NCI-H524 (cell line): ENCODE measurements around the gene PRCC.
A peak's percentile ranks its signal among the peaks of the same experiment; 100 is the strongest.

Experiments used
- DNase-seq, 2 experiments: peaks; one replicate each; lab custom pipeline; 2025; lab: John Stamatoyannopoulos, UW

The PRCC gene

DNA sequence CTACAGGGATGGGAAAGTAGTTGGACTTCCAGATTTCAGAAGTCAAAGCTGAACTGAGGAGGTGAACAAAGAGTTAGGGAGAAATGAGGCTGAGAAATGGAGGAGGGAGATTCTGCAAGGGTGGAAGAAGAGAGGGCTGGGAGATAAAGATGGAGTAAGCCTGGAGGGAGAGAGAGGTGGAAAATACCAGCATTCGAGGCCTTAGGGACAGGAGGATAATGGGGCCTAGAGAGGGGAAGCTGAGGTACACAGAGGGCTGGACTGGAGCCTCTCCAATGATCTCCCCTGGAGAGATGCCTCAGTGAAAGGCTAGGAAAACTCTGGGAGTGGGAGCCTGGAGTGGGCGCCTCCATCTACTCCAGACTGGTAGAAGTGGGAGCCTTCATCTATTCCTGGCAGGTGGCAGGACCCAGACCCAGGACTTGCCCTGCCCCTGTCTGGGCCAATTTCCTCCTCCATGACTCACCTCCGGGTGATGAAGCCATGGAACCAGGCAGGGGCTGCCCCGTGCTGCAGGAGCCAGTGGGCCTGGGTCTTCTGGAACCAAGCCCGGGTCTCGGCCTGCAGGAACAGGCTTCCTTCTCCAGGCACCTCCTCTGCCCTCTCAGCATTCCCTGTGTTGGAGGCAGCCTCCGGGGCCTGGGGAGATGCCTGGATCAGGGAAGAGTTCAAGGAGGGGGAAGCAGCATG, 47.4 kb downstream of the PRCC start:
- DNase-seq = no peak

DNA sequence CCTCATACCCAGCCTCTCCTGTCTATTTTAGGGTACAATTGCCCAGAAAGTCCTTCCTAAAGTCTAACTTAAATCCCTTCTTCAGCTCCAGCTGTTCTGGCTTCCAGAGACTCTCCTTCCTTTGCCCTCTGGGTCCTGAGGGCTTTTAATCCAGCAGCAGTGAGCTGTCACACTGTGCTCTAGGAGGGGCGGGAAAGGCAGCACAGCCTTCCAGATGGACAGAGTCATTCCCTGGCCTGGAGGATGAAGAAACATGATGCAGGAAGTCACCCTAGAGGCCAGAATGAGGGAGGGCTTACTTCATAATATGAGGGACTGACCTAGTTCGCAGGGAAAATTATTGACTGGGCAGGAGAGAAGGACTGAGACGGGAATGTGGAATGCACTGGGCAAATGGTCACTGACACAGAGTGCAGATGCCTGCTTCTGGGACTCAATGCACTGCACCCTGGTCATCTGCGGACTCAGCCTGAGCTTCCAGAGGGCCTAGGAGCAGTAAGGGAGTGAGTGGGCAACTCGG, 48.0 kb downstream of the PRCC start:
- peak; percentile 4 to 55 for DNase-seq

- no peak for DNase-seq
Observed at GRCh38 chr1:156815961-156816422, 48.7 kb downstream of the PRCC start.

DNA sequence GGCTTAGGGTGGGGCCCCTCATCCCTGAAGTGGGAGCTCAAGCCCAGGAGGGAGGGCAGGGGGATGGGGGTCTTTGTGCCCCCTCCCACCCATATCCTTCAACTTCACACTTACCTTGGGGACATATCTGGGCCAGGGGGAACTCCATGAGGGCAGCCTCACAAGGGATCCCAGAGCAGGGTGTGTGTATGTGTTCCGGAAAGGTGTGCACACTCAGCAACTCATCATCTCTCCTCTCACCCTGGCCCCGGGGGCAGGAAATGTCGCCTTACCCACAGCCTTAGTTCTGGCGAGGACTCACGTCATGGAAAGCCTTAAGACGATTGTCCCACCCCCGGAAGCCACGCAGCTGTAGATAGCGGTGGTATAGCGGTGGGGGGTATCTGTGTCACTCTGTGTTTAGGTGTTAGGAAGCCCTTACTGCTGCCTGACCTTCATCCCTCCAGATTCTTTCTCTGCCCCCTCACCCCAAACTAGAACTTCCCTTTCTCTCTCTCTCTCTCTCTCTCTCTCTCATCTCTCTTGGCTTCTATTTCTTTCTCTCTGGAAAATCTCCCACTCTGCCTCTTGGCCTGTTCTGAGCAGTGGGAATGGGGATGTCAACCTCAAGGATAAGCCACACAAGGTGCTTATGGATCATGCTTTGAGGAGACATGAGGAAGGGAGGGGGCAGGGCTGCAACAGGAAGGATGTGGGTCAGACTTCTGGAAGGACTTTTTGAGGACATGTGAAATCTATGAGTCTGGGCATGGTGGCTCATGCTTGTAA, 49.4 kb downstream of the PRCC start, which contains the start of gene SH2D2A:
TSS of gene SH2D2A (minus strand) at position 288 of the 768 bp plus-strand sequence. CDS start at position 148, 140 bp downstream.
- DNase-seq = no peak

- DNase-seq = no peak
Observed at GRCh38 chr1:156821801-156822200, 54.5 kb downstream of the PRCC start.

- DNase-seq = no peak
Observed at GRCh38 chr1:156822680-156823079, 55.3 kb downstream of the PRCC start.

- no peak for DNase-seq
Observed at GRCh38 chr1:156823210-156823790, 56.0 kb downstream of the PRCC start.

DNA sequence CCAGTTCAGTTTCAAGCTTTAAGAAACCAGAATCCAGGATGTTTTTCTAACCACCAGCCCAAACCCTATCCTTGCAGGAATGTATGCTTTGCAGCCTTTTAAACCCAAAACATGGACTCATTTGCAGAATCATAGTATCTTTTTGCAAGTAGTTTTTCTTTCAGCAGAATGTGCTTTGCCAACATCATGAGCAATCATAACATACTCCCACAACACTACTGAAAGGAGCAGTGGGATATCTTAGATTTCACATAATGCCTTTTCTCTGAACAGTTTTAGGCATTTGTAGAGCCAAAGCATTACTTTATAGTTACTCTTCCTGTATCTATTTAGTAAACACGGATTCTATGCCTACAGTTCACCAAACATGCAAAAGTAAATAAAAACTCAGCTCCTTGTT, 59.3 kb downstream of the PRCC start:
- no peak for DNase-seq

GRCh38 chr1:156828400-156829124, 61.2 kb downstream of the PRCC start:
- no peak for DNase-seq

DNA sequence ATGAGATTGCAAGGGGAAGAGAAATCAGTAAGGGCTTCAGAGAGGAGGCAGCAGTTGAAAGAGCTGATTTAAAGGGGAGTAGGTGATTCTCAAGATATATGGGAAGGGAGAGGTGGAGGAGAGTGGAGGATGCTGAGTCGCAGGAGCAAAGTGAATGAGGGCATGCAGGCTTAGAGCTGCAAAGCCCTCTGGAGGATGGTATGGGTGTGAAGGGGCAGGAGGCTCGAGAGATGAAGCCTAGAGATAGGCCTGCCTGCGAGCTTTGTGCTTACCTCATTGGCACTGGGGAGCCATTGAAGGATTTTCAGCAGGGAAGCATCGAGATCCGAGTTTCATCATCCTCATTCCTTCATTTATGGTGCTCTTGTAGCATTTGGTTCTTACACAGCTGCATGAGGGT, 65.1 kb downstream of the PRCC start:
- DNase-seq = no peak

DNA sequence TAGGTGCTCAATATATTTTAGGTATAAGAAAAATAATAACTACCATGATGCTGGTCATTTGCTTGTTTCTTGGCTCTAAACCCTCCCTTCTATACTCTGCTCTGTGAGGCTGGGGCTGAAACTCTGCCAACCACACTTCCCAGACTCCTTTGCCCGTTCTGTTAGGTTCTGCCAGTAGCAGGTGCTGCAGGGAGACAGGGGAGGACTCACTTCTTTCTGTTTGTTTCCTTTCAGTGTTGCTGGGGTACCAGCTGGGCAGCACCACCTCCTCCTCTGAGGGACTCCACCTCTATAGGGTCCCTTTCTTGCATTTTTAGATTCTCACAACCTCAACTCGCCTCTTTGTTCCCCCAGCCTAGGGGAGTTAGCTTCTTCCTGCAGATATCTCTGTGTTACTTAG, 66.3 kb downstream of the PRCC start:
- DNase-seq = no peak

GRCh38 chr1:156834322-156834721, 67.0 kb downstream of the PRCC start:
- no peak for DNase-seq

DNA sequence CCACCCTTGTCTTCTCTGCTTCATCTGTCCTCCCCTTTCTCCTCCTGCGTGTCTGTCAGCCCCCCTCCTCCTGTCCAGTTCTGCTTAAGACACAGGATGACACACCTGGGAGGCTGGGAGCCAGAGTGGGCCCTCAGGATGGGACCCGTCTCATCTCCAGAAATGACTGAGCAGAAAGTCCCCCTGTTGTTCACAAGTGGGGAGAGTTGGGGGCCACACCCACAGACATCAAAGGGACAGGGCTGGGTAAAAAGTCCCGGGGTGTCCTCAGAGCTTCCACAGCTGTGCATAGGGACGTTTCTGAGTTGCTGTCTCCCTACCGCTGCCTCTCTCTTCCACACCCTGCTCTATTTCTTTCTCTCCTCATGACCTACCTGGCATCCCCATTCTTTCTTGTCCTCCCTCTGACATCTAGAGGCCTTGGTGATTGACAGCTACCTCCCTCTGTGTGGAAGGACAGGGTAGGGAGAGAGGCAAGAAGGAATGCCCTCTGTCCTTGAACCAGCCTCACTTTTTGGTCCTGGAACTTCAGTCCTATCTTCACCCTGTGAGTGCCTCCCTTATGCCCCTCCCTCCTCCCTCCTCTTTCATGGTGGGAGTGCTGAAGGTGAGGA, 68.8 kb downstream of the PRCC start:
- DNase-seq = no peak

GRCh38 chr1:156836892-156837291, 69.6 kb downstream of the PRCC start:
- DNase-seq = peak; percentile 32 to 70

DNA sequence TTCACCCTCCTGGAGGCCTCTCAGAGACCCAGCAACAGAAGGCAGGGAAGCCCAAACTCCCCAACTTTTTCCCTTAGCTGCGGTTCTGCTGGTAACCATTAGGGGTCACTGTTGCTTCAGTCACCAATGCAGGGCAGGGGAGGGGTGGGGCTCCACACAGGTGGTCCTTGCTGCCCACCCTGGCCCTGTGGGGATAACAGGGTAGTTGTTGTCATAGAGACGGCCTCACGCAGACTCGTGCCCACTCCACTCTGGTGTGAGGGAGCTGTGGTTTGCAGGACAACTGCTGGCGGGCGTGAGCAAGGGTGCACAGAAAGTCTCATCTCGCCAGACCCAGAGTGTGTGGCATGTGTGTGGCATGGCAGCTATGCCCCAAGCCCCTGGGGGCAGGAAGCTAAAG, 71.6 kb downstream of the PRCC start:
- DNase-seq = peak in 1 of 2 experiments; percentile 54

- peak in 1 of 2 experiments; percentile 22 for DNase-seq
Observed at GRCh38 chr1:156839426-156840109, 72.2 kb downstream of the PRCC start.

- DNase-seq = no peak
Observed at GRCh38 chr1:156840186-156840897, 73.0 kb downstream of the PRCC start.

- no peak for DNase-seq
Observed at GRCh38 chr1:156840898-156841279, 73.6 kb downstream of the PRCC start.

- DNase-seq = no peak
Observed at GRCh38 chr1:156841295-156841855, 74.0 kb downstream of the PRCC start.
